HEK293T (cell line): ENCODE measurements around the gene ADAMTS19.

ENCODE experiments used
- ELF4 ChIP-seq: fragments of 450-650 bp; IDR thresholded peaks from 2 replicates; pipeline ENCODE4 v1.6.1; 2017; ENCODE audit warnings: antibody characterized with exemption
- L3MBTL2 ChIP-seq: fragments of 450-650 bp; conservative IDR thresholded peaks from 2 replicates; pipeline ENCODE4 v1.6.1; 2016; ENCODE audit warnings: mild to moderate bottlenecking
- TARDBP ChIP-seq: fragments of 450-650 bp; IDR thresholded peaks from 2 replicates; pipeline ENCODE4 v1.6.1; 2016

DNA sequence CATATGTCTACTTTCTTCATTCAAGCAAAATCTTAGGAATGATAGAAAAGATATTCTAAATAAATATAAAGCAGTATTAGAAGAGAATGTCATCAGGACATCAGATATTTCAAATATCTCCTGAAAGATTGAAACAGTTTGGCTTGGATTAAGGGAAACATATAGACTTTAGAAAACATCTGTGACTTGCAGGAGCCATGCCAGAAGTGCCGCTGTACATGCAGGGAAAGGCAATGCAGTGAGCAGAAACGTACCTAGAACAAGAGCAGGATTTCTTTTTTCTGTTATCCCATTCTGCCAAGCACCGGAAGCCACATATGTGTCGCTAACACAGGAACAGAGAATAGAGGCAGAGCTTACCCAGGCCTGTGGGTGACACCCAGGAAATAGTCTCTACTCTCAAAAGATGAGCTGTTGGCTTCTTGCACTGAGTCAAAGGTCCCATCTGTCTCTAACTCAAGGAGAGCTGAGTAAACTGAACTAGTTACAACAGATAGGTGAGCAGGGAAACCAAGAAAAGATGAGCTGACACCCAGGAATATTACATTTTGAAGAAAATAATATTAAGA is 5.8 kb downstream of the ADAMTS19 start:
- TF ChIP-seq L3MBTL2 (no peak), TARDBP (no peak), ELF4 (no peak)
